ENCODE data around the gene TMEM120B. TPM values are rescaled to one million over a fixed set of nuclear protein-coding genes. Genes with fewer than 3 reads are reported as not detected.

TMEM120B gene
- polyA plus RNA-seq, 1 donor from 2014 or later: 9.8 TPM

- Histone ChIP-seq H3K9me3 (ENCODE audit: low read length) (no peaks in the 10 kb centered on the region), H2AFZ (ENCODE audit: low read depth, low read length) (no peak overlapping the region), H3K4me2 (ENCODE audit: low read length) (no peak overlapping the region), H3K9ac (ENCODE audit: low read length) (no peak overlapping the region), H3K9me2 (ENCODE audit: insufficient read depth, low read length) (no peaks in the 10 kb centered on the region), H3K4me3 (ENCODE audit: low read length) (no peak overlapping the region), H3K27ac (ENCODE audit: low read length) (no peak overlapping the region), H4K20me1 (ENCODE audit: insufficient read depth) (no peaks in the 10 kb centered on the region), H3K27me3 (ENCODE audit: insufficient read depth, low read depth, low read length) (no peaks in the 10 kb centered on the region), H3K36me3 (ENCODE audit: insufficient read depth, low read length) (no peaks in the 10 kb centered on the region), H3F3A (ENCODE audit: insufficient read depth, low read length, poor library complexity, severe bottlenecking) (no peaks in the 10 kb centered on the region), H3K79me2 (replicated peaks; ENCODE audit: insufficient read depth, low read length) (no peaks in the 10 kb centered on the region)
- TF ChIP-seq EZH2 (IDR thresholded peaks at IDR 0.05; ENCODE audit: borderline replicate concordance, insufficient read depth, low read length, poor library complexity, severe bottlenecking) (no peak), POLR2AphosphoS5 (IDR thresholded peaks at IDR 0.05) (no peak), EP300 (conservative IDR thresholded peaks at IDR 0.05; ENCODE audit: poor library complexity, severe bottlenecking) (no peak), MXI1 (conservative IDR thresholded peaks at IDR 0.05; ENCODE audit: poor library complexity, severe bottlenecking) (no peak), TAF1 (IDR thresholded peaks at IDR 0.05; ENCODE audit: low read depth) (no peak)
- TF ChIP-seq, protein P1, sequence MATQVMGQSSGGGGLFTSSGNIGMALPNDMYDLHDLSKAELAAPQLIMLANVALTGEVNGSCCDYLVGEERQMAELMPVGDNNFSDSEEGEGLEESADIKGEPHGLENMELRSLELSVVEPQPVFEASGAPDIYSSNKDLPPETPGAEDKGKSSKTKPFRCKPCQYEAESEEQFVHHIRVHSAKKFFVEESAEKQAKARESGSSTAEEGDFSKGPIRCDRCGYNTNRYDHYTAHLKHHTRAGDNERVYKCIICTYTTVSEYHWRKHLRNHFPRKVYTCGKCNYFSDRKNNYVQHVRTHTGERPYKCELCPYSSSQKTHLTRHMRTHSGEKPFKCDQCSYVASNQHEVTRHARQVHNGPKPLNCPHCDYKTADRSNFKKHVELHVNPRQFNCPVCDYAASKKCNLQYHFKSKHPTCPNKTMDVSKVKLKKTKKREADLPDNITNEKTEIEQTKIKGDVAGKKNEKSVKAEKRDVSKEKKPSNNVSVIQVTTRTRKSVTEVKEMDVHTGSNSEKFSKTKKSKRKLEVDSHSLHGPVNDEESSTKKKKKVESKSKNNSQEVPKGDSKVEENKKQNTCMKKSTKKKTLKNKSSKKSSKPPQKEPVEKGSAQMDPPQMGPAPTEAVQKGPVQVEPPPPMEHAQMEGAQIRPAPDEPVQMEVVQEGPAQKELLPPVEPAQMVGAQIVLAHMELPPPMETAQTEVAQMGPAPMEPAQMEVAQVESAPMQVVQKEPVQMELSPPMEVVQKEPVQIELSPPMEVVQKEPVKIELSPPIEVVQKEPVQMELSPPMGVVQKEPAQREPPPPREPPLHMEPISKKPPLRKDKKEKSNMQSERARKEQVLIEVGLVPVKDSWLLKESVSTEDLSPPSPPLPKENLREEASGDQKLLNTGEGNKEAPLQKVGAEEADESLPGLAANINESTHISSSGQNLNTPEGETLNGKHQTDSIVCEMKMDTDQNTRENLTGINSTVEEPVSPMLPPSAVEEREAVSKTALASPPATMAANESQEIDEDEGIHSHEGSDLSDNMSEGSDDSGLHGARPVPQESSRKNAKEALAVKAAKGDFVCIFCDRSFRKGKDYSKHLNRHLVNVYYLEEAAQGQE (IDR thresholded peaks at IDR 0.05; ENCODE audit: borderline replicate concordance): no peak
- TF ChIP-seq, protein P2, sequence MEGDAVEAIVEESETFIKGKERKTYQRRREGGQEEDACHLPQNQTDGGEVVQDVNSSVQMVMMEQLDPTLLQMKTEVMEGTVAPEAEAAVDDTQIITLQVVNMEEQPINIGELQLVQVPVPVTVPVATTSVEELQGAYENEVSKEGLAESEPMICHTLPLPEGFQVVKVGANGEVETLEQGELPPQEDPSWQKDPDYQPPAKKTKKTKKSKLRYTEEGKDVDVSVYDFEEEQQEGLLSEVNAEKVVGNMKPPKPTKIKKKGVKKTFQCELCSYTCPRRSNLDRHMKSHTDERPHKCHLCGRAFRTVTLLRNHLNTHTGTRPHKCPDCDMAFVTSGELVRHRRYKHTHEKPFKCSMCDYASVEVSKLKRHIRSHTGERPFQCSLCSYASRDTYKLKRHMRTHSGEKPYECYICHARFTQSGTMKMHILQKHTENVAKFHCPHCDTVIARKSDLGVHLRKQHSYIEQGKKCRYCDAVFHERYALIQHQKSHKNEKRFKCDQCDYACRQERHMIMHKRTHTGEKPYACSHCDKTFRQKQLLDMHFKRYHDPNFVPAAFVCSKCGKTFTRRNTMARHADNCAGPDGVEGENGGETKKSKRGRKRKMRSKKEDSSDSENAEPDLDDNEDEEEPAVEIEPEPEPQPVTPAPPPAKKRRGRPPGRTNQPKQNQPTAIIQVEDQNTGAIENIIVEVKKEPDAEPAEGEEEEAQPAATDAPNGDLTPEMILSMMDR (IDR thresholded peaks at IDR 0.05; ENCODE audit: poor library complexity, severe bottlenecking): no peak
Measured at GRCh38 chr12:121722511-121722910, 10.0 kb downstream of the TMEM120B start.

- Histone ChIP-seq H3K9me3 (ENCODE audit: low read length) (no peaks in the 10 kb centered on the region), H3K4me2 (ENCODE audit: low read length) (no peak overlapping the region), H4K20me1 (ENCODE audit: insufficient read depth) (no peaks in the 10 kb centered on the region), H3F3A (ENCODE audit: insufficient read depth, low read length, poor library complexity, severe bottlenecking) (no peaks in the 10 kb centered on the region), H3K9ac (ENCODE audit: low read length) (no peak overlapping the region), H3K79me2 (replicated peaks; ENCODE audit: insufficient read depth, low read length) (no peaks in the 10 kb centered on the region), H3K27ac (ENCODE audit: low read length) (no peak overlapping the region), H3K4me3 (ENCODE audit: low read length) (no peak overlapping the region), H3K36me3 (ENCODE audit: insufficient read depth, low read length) (no peaks in the 10 kb centered on the region), H3K27me3 (ENCODE audit: insufficient read depth, low read depth, low read length) (no peaks in the 10 kb centered on the region), H3K9me2 (ENCODE audit: insufficient read depth, low read length) (no peaks in the 10 kb centered on the region), H2AFZ (ENCODE audit: low read depth, low read length) (no peak overlapping the region)
- no peak for TF ChIP-seq RAD21 (conservative IDR thresholded peaks at IDR 0.05)
Measured at GRCh38 chr12:121723200-121723599, 10.6 kb downstream of the TMEM120B start.

DNA sequence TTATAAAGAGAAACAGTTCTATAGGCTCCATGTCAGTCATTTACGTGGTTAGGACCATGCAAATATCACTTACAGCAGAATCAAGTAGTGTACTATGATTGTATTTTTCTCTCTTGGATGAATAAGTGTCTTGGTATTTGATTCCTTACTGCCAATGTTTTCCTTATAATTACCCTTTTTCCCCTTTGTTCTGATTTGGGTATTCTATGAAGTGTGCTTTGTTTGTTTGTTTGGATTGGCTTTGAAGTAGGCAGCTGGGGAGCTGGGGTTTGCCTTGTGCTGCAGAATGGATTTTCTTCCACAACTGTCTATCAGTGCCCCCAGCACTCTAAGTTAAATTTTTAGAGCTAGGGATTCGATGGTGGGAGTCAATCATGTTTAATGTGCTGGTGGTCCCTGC is 12.4 kb downstream of the TMEM120B start:
- no peaks in the 10 kb centered on the region for H3K79me2 ChIP-seq (replicated peaks; ENCODE audit: insufficient read depth, low read length)
- no peak overlapping the region for H3K27ac ChIP-seq (ENCODE audit: low read length)

More for the DNA sequence above, 12.4 kb downstream of the TMEM120B start:
- Histone ChIP-seq H3K9me2 (ENCODE audit: insufficient read depth, low read length) (no peaks in the 10 kb centered on the region), H3F3A (ENCODE audit: insufficient read depth, low read length, poor library complexity, severe bottlenecking) (no peaks in the 10 kb centered on the region), H3K4me2 (ENCODE audit: low read length) (no peak overlapping the region), H3K9ac (ENCODE audit: low read length) (no peak overlapping the region), H3K4me3 (ENCODE audit: low read length) (no peak overlapping the region), H3K9me3 (ENCODE audit: low read length) (no peaks in the 10 kb centered on the region), H3K36me3 (ENCODE audit: insufficient read depth, low read length) (no peaks in the 10 kb centered on the region), H3K27me3 (ENCODE audit: insufficient read depth, low read depth, low read length) (no peaks in the 10 kb centered on the region), H2AFZ (ENCODE audit: low read depth, low read length) (no peak overlapping the region), H4K20me1 (ENCODE audit: insufficient read depth) (no peaks in the 10 kb centered on the region)
- TF ChIP-seq RAD21 (conservative IDR thresholded peaks at IDR 0.05) (no peak), SMC3 (conservative IDR thresholded peaks at IDR 0.05; ENCODE audit: poor library complexity) (no peak), TAF1 (IDR thresholded peaks at IDR 0.05; ENCODE audit: low read depth) (no peak), EP300 (conservative IDR thresholded peaks at IDR 0.05; ENCODE audit: poor library complexity, severe bottlenecking) (no peak), MXI1 (conservative IDR thresholded peaks at IDR 0.05; ENCODE audit: poor library complexity, severe bottlenecking) (no peak), EZH2 (IDR thresholded peaks at IDR 0.05; ENCODE audit: borderline replicate concordance, insufficient read depth, low read length, poor library complexity, severe bottlenecking) (no peak), POLR2AphosphoS5 (IDR thresholded peaks at IDR 0.05) (no peak)
- TF ChIP-seq, protein P2 (IDR thresholded peaks at IDR 0.05; ENCODE audit: poor library complexity, severe bottlenecking): no peak
- TF ChIP-seq, protein P1 (IDR thresholded peaks at IDR 0.05; ENCODE audit: borderline replicate concordance): no peak
